GM21528 (cell line): ENCODE data around the gene SOX6.
"Not testable (repeated sequence)": the region's sequence is repeated elsewhere in the genome, so short reads cannot be mapped to it uniquely, and the experiment has no call there.

Experiments used
- ATAC-seq: cut with Tn5 transposase; IDR thresholded peaks from one replicate; pipeline ENCODE4 v1.9.1; 2021; ENCODE audit warnings: mild to moderate bottlenecking, moderate library complexity; ENCODE audit not compliant: unreplicated experiment, low FRiP score

Gene SOX6

DNA sequence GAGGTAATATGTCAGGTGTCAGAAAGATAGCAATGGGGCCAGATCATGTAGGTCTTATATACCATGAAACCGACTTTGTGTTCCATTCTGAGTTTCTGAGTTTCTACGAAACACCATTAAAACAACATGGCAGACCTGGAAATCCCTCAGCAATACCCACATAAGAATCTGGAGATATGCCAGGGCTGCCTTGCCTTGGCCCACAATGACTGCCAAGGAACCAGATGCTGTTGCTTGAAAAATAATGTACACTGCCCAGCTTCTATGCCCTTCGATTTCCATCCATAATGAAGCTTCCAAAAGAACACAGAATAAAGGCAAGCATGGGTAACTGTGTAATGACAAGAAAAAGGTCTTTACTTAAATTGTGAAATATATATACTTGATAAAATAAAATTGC lies 277.4 kb downstream of the SOX6 start:
- ATAC-seq: no peak

GRCh38 chr11:16070573-16070972 lies 285.8 kb downstream of the SOX6 start:
- ATAC-seq: no peak

- not testable (repeated sequence) for ATAC-seq
These were observed 289.1 kb downstream of the SOX6 start for GRCh38 chr11:16067268-16067667.

DNA sequence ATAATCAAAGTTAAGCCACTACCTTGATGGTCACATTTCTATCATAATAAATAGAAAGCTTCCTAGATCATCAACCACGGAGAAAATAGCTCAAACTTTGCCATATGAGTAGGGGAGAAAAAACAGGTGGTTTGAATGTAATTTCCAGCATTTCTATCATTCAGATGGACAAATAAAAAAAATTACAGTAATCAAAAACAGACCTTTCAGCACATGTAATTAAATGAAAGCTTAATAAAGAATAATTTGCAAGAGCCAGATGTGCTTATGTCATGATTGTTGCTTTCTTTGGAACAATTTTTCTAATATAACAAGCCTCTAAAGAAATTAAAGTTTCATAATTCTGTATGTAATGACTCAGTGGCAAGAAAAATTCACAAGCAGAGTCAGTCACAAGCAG lies 297.0 kb downstream of the SOX6 start:
- ATAC-seq: no peak

GRCh38 chr11:16058671-16059070 lies 297.7 kb downstream of the SOX6 start:
- ATAC-seq: no peak

DNA sequence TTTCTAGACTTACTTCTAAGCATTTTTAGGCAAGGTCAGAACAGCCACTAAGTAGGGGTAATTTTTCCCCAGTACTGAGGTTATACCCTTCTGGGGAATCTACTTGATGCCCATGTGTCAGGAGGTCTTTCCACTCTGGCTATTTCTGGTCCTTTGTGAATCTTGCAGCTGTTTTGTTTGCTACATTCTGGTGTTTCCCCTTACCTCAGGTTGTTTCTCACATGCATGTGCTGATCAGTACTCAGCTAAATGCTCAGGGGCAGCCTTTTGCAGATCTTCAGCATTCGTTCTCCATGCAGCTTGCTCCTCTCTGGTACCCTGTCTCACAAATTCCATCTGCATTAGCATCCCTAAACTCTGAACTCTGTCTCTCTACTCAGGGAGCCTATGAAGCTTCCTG lies 303.6 kb downstream of the SOX6 start:
- ATAC-seq: no peak

- no peak for ATAC-seq
These were observed 306.7 kb downstream of the SOX6 start for GRCh38 chr11:16049611-16050010.

DNA sequence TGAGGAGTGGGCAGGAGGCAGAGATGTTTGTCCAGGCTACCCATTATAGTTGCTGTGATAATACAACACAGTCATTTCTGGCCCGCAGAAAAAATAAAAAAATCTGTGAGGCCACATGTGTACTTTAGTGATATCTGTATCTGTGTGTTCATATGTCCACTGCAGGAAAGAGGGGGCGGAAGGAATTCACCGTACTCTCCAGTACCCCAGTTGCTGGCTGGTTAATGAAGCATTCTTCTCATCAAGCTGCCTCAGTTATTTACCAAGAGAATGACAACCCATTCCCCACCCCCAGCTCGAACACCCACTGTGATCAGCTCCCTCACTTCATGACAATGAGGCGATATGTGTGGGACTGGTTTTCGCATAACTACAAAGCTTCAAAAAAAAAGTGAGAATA lies 309.3 kb downstream of the SOX6 start:
- ATAC-seq: no peak

DNA sequence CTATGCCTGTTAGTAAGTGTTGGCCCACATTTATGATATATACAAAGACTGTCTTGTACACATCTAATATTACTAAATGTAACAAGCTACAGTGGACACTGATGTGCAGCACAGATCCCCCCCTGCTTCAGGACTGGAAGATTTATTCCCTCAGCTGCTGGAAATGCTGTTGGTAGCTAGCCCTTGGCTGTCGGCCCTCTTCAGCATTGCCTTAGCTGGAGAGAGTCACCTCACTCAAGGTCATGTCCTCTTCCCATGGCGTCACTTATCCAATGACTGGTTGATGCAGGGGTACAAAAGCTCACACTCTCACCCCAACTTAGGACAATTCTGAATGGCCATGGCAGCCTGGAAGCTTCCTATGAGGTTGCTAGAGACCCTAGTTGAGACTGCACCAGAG lies 312.7 kb downstream of the SOX6 start:
- ATAC-seq: no peak

GRCh38 chr11:16041207-16041606 lies 315.1 kb downstream of the SOX6 start:
- ATAC-seq: no peak

GRCh38 chr11:16040151-16040550 lies 316.2 kb downstream of the SOX6 start:
- no peak for ATAC-seq

DNA sequence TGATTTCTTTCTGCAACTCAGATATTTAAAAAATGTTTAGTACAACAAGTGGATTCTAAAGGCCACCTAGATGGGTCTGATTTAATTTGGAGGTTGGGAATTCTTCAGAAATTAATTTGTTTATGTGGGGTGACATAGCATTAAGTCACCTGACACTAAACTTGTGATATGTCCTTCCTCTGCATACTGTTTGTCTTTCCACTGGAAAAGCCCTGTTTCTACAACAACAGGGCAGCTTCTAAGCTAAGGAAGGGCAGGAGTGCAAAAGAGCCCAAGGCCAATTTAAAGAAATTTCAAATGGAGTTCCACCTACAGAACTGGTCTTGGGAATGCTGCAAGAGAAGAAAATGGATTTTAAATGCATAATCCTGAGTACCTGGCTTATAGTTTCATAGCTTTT lies 319.2 kb downstream of the SOX6 start:
- no peak for ATAC-seq

DNA sequence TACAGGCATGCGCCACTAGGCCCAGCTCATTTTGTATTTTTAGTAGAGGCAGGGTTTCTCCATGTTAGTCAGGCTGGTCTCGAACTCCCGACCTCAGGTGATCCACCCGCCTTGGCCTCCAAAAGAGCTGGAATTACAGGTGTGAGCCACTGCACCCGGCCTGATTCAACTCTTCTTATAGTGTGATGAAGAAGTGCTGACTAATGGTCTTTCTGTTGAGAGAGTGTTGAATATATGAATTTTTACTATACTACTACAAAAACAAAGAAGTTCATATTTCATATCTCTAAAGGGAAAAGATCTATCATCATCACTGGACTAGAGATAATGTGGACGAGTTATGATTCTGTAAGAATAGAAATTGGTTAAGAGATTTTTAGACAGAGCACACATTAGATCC lies 320.1 kb downstream of the SOX6 start:
- ATAC-seq: no peak

DNA sequence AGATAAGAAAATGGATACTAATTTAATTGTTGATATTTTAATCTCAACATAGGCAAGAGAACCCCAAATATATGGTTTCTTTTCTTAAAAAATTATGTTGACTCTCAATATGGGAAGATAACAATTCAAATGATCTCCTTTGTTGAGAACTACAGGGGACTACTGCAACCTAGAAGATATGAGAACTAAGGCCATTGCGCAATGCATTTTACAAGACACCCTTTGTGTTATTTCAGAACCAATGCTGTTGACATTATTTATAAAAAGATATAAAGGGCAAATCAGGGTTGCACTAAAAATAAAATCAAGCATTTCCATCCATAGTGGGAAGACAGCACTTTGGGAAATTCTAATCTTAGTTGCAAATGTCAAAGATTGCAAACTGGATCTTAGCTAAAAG lies 322.3 kb downstream of the SOX6 start:
- ATAC-seq: no peak

- ATAC-seq: no peak
These were observed 323.4 kb downstream of the SOX6 start for GRCh38 chr11:16032974-16033373.

DNA sequence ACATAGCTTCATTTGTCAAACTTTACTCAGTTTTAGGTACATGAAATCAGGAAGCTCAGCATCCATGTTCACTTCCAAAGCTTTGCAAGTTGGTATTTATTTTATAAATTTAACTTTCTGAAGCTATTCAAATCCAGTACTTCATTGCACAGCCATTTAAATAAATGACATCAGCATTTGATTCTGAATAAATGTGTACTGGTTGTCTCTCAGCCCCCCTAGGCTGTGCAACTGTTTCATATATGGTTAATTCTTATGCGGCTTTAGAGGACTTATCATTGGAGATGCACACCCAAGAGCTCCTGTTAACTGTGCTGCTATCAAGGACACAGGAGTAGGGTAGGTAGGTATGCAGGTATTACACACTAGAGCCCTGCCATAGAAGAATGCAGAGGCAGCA lies 325.1 kb downstream of the SOX6 start:
- no peak for ATAC-seq

DNA sequence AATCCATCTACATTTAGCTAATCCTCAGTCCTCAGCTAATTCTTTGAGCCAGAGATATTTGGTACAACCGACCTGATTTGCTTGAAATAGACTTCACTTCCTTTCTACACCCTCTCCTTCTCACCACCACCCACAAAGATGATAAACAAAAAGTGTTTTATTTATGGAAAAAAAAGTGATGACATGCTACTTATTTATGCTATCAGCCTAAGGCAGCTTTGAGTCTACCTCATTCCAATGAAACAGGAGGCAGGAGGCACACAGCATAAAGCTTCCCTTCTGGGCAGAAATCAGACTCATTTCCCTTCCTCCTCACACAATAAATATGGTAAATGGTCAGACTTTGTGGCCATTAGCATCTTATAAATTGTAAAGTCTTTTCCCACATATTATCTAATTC lies 325.7 kb downstream of the SOX6 start:
- no peak for ATAC-seq

DNA sequence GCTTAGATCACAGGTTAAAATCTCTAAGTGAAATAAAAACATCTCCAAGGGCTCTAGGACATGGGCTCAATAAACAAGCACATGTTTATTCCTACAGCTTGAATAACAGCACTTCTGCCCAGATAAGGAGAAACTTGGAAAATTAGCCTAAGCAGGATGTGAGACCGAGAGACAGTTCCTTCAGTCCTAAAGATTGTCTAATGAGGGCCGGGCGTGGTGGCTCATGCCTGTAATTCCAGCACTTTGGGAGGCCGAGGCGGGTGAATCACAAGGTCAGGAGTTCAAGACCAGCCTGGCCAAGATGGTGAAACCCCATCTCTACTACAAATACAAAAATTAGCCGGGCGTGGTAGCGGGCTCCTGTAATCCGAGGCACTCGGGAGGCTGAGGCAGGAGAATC lies 327.2 kb downstream of the SOX6 start:
- not testable (repeated sequence) for ATAC-seq

GRCh38 chr11:16028419-16028818 lies 327.9 kb downstream of the SOX6 start:
- no peak for ATAC-seq

- ATAC-seq: no peak
These were observed 328.7 kb downstream of the SOX6 start for GRCh38 chr11:16027621-16028020.

DNA sequence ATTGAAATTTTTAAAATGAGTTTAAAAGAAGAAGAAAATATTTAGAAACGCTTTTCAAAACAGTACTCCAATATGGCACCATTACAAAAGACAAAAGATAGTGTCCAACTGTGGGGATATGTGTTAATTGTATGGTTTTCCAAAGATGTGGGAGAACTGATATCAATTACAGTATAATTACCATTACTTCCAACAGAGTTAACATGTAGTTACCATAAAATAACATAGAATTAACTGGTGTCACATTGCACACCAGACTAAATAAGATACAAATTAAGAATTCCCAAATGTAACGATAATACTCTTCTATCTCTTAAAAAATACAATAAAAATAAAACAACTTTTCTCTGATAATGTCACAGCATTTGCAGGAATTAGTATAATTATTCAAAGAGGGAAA lies 329.5 kb downstream of the SOX6 start:
- ATAC-seq: no peak

- no peak for ATAC-seq
These were observed 337.4 kb downstream of the SOX6 start for GRCh38 chr11:16018931-16019330.

- ATAC-seq: no peak
These were observed 339.9 kb downstream of the SOX6 start for GRCh38 chr11:16016468-16016829.
